ENCODE measurements around the gene COL28A1. TPM values are rescaled to one million over a fixed set of nuclear protein-coding genes. Genes with fewer than 3 reads are reported as not detected.

COL28A1 gene
- total RNA-seq, 1 experiment from 2014 or later = 0.81 TPM

DNA sequence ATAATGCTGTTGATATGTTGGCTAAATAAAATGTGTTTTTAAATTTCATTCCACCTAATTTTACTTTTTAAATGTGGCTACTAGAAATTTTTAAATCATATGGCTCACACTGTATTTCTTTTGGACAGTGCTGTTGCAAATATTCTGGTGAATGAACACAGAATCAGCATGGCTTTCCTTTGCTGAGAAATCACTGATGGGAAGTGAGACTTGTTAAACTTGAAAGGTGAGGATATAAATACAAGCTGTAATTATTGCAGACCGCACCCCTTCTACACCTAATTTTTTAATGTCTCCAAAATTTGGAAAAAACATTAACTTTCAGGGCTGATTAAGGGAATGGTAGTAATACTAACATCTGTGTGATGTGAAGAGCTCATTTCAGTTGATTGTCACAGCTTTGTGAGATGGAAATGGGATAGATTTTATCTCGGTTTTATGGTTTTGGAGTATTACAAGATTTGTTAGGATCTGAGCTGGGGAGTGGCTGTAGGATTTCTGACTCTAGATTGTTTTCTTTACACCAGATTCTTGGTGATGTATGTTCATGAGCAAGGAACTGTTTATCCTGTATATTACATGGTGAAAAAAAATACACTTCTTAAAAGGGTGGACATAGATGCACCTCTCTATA lies 32.3 kb upstream of the COL28A1 start (continued):
- TF ChIP-seq, protein P1, sequence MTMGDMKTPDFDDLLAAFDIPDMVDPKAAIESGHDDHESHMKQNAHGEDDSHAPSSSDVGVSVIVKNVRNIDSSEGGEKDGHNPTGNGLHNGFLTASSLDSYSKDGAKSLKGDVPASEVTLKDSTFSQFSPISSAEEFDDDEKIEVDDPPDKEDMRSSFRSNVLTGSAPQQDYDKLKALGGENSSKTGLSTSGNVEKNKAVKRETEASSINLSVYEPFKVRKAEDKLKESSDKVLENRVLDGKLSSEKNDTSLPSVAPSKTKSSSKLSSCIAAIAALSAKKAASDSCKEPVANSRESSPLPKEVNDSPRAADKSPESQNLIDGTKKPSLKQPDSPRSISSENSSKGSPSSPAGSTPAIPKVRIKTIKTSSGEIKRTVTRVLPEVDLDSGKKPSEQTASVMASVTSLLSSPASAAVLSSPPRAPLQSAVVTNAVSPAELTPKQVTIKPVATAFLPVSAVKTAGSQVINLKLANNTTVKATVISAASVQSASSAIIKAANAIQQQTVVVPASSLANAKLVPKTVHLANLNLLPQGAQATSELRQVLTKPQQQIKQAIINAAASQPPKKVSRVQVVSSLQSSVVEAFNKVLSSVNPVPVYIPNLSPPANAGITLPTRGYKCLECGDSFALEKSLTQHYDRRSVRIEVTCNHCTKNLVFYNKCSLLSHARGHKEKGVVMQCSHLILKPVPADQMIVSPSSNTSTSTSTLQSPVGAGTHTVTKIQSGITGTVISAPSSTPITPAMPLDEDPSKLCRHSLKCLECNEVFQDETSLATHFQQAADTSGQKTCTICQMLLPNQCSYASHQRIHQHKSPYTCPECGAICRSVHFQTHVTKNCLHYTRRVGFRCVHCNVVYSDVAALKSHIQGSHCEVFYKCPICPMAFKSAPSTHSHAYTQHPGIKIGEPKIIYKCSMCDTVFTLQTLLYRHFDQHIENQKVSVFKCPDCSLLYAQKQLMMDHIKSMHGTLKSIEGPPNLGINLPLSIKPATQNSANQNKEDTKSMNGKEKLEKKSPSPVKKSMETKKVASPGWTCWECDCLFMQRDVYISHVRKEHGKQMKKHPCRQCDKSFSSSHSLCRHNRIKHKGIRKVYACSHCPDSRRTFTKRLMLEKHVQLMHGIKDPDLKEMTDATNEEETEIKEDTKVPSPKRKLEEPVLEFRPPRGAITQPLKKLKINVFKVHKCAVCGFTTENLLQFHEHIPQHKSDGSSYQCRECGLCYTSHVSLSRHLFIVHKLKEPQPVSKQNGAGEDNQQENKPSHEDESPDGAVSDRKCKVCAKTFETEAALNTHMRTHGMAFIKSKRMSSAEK (CRISPR knock-in tag; IDR thresholded peaks at IDR 0.05; ENCODE audit: borderline replicate concordance) = no peak
- TF ChIP-seq JAZF1 (CRISPR knock-in tag; IDR thresholded peaks at IDR 0.05) = no peak
- TF ChIP-seq, protein P2, sequence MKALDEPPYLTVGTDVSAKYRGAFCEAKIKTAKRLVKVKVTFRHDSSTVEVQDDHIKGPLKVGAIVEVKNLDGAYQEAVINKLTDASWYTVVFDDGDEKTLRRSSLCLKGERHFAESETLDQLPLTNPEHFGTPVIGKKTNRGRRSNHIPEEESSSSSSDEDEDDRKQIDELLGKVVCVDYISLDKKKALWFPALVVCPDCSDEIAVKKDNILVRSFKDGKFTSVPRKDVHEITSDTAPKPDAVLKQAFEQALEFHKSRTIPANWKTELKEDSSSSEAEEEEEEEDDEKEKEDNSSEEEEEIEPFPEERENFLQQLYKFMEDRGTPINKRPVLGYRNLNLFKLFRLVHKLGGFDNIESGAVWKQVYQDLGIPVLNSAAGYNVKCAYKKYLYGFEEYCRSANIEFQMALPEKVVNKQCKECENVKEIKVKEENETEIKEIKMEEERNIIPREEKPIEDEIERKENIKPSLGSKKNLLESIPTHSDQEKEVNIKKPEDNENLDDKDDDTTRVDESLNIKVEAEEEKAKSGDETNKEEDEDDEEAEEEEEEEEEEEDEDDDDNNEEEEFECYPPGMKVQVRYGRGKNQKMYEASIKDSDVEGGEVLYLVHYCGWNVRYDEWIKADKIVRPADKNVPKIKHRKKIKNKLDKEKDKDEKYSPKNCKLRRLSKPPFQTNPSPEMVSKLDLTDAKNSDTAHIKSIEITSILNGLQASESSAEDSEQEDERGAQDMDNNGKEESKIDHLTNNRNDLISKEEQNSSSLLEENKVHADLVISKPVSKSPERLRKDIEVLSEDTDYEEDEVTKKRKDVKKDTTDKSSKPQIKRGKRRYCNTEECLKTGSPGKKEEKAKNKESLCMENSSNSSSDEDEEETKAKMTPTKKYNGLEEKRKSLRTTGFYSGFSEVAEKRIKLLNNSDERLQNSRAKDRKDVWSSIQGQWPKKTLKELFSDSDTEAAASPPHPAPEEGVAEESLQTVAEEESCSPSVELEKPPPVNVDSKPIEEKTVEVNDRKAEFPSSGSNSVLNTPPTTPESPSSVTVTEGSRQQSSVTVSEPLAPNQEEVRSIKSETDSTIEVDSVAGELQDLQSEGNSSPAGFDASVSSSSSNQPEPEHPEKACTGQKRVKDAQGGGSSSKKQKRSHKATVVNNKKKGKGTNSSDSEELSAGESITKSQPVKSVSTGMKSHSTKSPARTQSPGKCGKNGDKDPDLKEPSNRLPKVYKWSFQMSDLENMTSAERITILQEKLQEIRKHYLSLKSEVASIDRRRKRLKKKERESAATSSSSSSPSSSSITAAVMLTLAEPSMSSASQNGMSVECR (CRISPR knock-in tag; IDR thresholded peaks at IDR 0.05; ENCODE audit: borderline replicate concordance) = no peak
- TF ChIP-seq, protein P3, sequence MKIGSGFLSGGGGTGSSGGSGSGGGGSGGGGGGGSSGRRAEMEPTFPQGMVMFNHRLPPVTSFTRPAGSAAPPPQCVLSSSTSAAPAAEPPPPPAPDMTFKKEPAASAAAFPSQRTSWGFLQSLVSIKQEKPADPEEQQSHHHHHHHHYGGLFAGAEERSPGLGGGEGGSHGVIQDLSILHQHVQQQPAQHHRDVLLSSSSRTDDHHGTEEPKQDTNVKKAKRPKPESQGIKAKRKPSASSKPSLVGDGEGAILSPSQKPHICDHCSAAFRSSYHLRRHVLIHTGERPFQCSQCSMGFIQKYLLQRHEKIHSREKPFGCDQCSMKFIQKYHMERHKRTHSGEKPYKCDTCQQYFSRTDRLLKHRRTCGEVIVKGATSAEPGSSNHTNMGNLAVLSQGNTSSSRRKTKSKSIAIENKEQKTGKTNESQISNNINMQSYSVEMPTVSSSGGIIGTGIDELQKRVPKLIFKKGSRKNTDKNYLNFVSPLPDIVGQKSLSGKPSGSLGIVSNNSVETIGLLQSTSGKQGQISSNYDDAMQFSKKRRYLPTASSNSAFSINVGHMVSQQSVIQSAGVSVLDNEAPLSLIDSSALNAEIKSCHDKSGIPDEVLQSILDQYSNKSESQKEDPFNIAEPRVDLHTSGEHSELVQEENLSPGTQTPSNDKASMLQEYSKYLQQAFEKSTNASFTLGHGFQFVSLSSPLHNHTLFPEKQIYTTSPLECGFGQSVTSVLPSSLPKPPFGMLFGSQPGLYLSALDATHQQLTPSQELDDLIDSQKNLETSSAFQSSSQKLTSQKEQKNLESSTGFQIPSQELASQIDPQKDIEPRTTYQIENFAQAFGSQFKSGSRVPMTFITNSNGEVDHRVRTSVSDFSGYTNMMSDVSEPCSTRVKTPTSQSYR (CRISPR knock-in tag; IDR thresholded peaks at IDR 0.05) = no peak

DNA sequence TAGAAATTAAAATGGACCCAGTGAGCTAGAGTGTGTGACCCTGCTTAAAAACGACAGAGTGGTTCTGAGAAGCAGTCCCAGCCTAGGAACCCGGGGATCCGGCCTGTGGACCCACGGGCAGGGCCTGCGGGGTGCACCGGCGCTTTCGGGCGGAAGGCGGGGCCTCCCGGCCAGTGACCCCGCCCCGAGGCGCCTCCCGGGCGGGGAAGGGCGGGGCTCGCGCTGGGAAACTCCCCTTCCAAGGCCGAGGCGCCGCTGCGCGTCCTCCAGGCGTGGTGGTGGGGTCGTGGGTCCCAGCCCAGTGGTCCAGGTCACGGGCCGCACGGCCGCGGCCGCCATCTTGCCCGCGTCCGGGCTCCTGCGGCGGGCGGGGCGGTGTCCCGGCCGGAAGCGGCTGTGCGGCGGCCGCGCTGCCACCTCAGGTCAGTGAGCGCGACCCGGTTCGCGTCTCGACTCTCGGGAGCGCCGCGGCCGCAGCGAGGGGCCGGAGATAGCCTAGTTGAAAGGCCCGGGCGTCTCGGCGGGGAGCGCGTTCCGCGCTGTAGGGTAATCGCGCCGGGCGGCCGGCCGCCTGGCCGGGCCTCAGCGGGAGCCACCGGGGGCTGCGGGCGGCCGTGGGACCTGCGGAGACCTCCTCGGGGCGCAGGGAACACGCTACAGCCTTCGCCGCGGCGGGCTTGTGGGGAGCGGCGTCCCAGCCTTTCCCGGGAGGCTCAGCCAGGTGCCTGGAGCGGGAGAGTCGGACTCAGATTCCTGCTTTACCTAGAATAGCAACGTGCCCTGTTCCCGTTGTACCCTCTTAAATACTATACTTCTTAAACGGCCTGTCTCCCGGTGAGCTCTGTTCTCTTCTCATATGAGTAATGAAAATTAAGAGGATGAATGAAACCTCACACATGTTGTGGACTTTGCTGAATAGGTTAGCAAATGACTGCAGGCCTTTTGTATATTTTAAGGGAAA lies 31.3 kb upstream of the COL28A1 start, which contains the start of gene MIOS:
Gene MIOS, plus strand, starts transcription at position 234 of the 961 bp plus-strand sequence. CDS start 5,592 bp downstream, outside the sequence.
- ChIA-PET POLR2A (interaction anchor here (1.8 kb wide), 1 partner anchor 14 kb away, joined by 4 read pairs; no protein-coding TSS in a partner anchor), CTCF (interaction anchor here (0.5 kb wide), 1 partner anchor 337 kb away, joined by 3 read pairs; no protein-coding TSS in a partner anchor)
- Mint-ChIP-seq H3K36me3 (peaks cover 23% of the 10 kb centered on the region), H3K4me1 (peaks cover 20% of the 10 kb centered on the region), H3K27me3 (ENCODE audit: low read depth) (no peaks in the 10 kb centered on the region), H3K4me3 (peak within 1 kb of the TSS; percentile 80), H3K27ac (no peak within 1 kb of the TSS), H3K9me3 (peaks cover 17% of the 10 kb centered on the region)
- DNase-seq (ENCODE audit: low spot score) (peak; percentile 79), ATAC-seq (peak; percentile 90)
- TF ChIP-seq ESRRA (CRISPR knock-in tag; IDR thresholded peaks at IDR 0.05; ENCODE audit: borderline replicate concordance) (peak; percentile 48; the same call in 1 of the 2 replicates), SOX15 (CRISPR knock-in tag; IDR thresholded peaks at IDR 0.05) (no peak), CREM (CRISPR knock-in tag; IDR thresholded peaks at IDR 0.05) (peak; percentile 81), RORB (CRISPR knock-in tag; IDR thresholded peaks at IDR 0.05) (no peak)
- TF ChIP-seq, protein P4, sequence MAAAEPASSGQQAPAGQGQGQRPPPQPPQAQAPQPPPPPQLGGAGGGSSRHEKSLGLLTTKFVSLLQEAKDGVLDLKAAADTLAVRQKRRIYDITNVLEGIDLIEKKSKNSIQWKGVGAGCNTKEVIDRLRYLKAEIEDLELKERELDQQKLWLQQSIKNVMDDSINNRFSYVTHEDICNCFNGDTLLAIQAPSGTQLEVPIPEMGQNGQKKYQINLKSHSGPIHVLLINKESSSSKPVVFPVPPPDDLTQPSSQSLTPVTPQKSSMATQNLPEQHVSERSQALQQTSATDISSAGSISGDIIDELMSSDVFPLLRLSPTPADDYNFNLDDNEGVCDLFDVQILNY (CRISPR knock-in tag; IDR thresholded peaks at IDR 0.05) = peak; percentile 74
- TF ChIP-seq, protein P5, sequence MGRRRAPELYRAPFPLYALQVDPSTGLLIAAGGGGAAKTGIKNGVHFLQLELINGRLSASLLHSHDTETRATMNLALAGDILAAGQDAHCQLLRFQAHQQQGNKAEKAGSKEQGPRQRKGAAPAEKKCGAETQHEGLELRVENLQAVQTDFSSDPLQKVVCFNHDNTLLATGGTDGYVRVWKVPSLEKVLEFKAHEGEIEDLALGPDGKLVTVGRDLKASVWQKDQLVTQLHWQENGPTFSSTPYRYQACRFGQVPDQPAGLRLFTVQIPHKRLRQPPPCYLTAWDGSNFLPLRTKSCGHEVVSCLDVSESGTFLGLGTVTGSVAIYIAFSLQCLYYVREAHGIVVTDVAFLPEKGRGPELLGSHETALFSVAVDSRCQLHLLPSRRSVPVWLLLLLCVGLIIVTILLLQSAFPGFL (CRISPR knock-in tag; IDR thresholded peaks at IDR 0.05; ENCODE audit: borderline replicate concordance) = no peak
- TF ChIP-seq, protein P2 (CRISPR knock-in tag; IDR thresholded peaks at IDR 0.05; ENCODE audit: borderline replicate concordance) = no peak
